ENCODE measurements around the gene RPL32. TPM values are rescaled to one million over a fixed set of nuclear protein-coding genes. Genes with fewer than 3 reads are reported as not detected.
A peak's percentile ranks its signal among the peaks of the same experiment; 100 is the strongest.
"Not testable (repeated sequence)": the region's sequence is repeated elsewhere in the genome, so short reads cannot be mapped to it uniquely, and the experiment has no call there.

The RPL32 gene
- 1,005 and 1,130 TPM in 2 replicates for total RNA-seq (2014; rRNA removed; shearing (Covaris generic); ENCODE audit: low replicate concordance)

- peak; percentile 88 for DNase-seq (ENCODE audit: low read depth)
- in situ Hi-C loops (cut with HindIII; ENCODE audit: low pct_unique_long_range_greater_than_20kb, low sequenced_read_pairs) = no loop called here
Observed at GRCh38 chr3:12841149-12841969, at the start of gene RPL32. RPL32 (minus strand) TSS chr3:12841565; CDS start chr3:12840237, 1,328 bp downstream.

- in situ Hi-C loops (cut with HindIII; ENCODE audit: low pct_unique_long_range_greater_than_20kb, low sequenced_read_pairs) = no loop called here
- no peak for DNase-seq (ENCODE audit: low read depth)
Observed at GRCh38 chr3:12890610-12891390, 49.4 kb upstream of the RPL32 start.

- in situ Hi-C loops (cut with HindIII; ENCODE audit: low pct_unique_long_range_greater_than_20kb, low sequenced_read_pairs) = no loop called here
- no peak for DNase-seq (ENCODE audit: low read depth)
Observed at GRCh38 chr3:12886736-12887135, 45.4 kb upstream of the RPL32 start.

DNA sequence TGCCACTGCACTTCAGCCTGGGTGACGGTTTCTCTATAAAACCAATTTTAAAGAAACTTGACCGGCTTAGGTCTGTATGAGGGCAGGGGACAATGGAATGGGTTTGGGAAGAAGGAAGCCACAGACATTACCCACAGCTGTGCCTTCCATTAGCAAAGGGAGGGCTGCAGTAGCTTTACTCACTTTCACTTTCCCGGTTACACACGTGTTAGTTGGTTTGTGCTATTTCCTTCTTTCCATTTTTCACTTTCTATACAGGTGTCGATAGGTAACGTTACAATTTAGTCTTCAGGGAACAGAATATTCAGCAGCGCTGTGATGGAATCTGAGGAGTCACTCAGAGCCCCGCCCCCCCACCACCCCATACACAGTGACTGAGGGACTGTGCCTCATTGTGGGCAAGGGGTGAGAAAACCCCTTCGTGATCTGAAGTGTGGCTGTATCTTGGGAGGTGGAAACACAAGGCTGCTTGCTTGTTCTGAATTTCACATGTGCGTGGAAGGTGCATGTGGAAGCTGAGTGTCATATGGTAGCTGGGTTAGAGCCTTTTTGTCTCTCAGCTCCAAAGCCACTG, 44.8 kb upstream of the RPL32 start:
- in situ Hi-C loops (cut with HindIII; ENCODE audit: low pct_unique_long_range_greater_than_20kb, low sequenced_read_pairs) = no loop called here
- no peak for DNase-seq (ENCODE audit: low read depth)

- in situ Hi-C loops (cut with HindIII; ENCODE audit: low pct_unique_long_range_greater_than_20kb, low sequenced_read_pairs) = no loop called here
- no peak for DNase-seq (ENCODE audit: low read depth)
Observed at GRCh38 chr3:12885583-12885930, 44.2 kb upstream of the RPL32 start.

DNA sequence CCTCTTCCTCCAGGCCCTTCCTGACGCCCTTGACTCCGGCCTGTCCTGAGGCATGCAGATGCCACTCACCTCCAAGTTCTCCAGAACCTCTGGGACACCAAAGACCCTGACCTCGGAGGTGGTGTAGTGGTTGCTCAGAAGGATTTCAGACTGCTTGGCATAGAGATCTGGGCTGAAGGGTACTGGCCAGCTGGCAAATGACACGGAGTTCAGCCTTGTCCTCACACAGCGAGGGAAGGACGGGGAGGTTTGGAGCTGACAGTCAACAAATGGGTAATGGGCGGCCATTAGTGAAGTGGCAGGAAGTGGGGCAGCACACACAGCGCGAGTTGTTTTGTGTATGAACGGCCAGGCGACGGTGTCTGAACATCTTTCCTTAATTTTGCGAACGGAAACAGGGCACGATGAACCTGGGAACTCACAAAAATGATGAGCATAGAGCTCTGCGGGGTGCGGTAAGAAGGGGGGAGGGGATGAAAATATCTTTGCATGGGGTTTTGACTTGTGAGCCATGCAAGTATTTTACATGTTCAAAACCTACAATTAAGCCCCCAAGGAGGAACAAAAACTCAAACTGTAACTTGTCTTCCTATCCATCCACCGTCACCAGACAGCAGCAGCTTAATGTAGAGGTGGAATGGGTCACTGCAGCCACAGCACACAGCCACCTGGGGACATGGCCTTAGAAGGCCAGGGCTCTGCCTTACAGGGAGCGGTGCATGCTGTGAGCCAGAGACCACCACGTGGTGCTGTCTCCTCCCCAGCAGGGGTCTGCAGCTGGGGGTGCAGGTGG, 43.6 kb upstream of the RPL32 start:
- in situ Hi-C loops (cut with HindIII; ENCODE audit: low pct_unique_long_range_greater_than_20kb, low sequenced_read_pairs) = no loop called here
- DNase-seq (ENCODE audit: low read depth) = no peak

- in situ Hi-C loops (cut with HindIII; ENCODE audit: low pct_unique_long_range_greater_than_20kb, low sequenced_read_pairs) = no loop called here
- no peak for DNase-seq (ENCODE audit: low read depth)
Observed at GRCh38 chr3:12884186-12884680, 42.9 kb upstream of the RPL32 start.

DNA sequence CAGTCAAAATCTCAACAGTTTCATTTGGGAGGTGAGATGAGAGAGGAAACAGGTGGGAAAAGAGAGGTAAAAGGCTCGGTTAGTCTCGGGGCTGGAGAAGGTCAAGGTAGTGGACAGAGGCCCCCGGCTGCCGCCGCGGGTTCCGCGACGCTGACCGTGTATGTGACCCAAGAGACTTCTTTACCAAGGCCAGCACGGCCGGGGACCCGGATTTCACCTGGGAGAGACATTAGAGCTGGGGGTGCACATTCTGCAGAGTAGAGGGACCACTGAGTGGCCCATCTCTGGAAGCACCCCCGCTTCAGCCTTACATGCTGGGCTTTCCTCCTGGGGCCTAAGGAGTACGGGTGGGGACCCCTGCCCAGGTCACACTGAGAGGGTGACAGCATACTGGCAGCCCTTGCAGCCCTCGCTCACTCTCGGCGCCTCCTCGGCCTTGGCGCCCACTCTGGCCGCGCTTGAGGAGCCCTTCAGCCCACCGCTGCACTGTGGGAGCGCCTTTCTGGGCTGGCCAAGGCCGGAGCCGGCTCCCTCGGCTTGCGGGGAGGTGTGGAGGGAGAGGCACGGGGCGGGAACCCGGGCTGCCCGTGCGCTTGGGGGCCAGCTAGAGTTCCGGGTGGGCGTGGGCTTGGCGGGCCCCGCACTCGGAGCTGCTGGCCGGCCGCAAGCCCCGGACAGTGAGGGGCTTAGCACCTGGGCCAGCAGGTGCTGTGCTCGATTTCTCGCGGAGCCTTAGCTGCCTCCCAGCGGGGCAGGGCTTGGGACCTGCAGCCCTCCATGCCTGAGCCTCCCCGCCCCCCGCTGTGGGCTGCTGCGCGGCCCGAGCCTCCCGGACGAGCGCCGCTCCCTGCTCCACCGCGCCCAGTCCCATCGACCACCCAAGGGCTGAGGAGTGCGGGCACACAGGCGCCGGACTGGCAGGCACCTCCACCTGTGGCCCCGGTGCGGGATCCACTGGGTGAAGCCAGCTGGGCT, 41.3 kb upstream of the RPL32 start:
- in situ Hi-C loops (cut with HindIII; ENCODE audit: low pct_unique_long_range_greater_than_20kb, low sequenced_read_pairs) = no loop called here
- DNase-seq (ENCODE audit: low read depth) = no peak

- in situ Hi-C loops (cut with HindIII; ENCODE audit: low pct_unique_long_range_greater_than_20kb, low sequenced_read_pairs); DNase-seq (ENCODE audit: low read depth): not testable (repeated sequence)
Observed at GRCh38 chr3:12881858-12882257, 40.5 kb upstream of the RPL32 start.

- in situ Hi-C loops (cut with HindIII; ENCODE audit: low pct_unique_long_range_greater_than_20kb, low sequenced_read_pairs) = no loop called here
- no peak for DNase-seq (ENCODE audit: low read depth)
Observed at GRCh38 chr3:12879191-12879815, 37.9 kb upstream of the RPL32 start.

GRCh38 chr3:12878758-12879157, 37.4 kb upstream of the RPL32 start:
- in situ Hi-C loops (cut with HindIII; ENCODE audit: low pct_unique_long_range_greater_than_20kb, low sequenced_read_pairs); DNase-seq (ENCODE audit: low read depth): not testable (repeated sequence)

DNA sequence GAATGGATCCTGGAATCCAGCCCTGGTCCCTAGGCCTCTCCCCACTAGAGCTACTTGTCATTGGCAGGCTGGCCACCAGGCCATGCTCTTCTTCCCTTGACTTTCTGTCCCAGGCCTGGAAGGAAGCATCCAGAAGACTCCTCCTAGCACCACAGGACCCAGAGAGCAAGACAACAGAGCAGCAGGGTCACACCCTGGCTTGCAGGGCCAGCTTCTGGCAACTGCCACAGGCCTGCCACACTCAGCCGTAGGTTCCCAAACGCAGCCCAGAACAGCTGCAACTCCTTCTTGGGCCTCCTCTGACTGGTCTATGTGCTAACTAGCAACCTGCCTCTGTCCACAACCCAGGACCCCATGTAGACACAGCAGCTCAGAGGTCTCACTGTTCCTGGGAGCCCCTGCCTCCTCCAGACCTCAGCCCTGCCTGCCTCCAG, 36.8 kb upstream of the RPL32 start:
- in situ Hi-C loops (cut with HindIII; ENCODE audit: low pct_unique_long_range_greater_than_20kb, low sequenced_read_pairs) = no loop called here
- no peak for DNase-seq (ENCODE audit: low read depth)

DNA sequence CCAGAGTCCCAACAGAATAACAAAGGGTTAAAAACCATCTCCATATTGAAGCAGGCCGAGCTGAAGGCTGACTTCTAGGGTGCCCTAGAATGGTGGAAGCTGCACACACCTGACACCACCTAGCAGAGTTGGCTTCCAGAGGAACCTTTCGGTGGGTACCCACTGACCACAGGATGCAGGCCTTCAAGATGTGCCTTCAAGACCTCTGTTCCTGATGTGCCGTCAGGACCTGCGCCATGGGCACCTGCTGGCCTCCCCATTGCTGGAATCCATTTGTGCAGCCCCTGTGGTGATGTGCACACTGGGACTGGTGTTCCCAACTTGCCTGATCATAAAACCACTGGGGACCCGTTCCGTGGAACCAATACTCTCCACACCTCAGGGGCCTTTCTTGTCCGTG, 35.7 kb upstream of the RPL32 start:
- in situ Hi-C loops (cut with HindIII; ENCODE audit: low pct_unique_long_range_greater_than_20kb, low sequenced_read_pairs) = no loop called here

GRCh38 chr3:12875857-12876836, 34.8 kb upstream of the RPL32 start:
- DNase-seq (ENCODE audit: low read depth) = no peak

More for the DNA sequence above, 35.7 kb upstream of the RPL32 start:
- no peak for DNase-seq (ENCODE audit: low read depth)

DNA sequence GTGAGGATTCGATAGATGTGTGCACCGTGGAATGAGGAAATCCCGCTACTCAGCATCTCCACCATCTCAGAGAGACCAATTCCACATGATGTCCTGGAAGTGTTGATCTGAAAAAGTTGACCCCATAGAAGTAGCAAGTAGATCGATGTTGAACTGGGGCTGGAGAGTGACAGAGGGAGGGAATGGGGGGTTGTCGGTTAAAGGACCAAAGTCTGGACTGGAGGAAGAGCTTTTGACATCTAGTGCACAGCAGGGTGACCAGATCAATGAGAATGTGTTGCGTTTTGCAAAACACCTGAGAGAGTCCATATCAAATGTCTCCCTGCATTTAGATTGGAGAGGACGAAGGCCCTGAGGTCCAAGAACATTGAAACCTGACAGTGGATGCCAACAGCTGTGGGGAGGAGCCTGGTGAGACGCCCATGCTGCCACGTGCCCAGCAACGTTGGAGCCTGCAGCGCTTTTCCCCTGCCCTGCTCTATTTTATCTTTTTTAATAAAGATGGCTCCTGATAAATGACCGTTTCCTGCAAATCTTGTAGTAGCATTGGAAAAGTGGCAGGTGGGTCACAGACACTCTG, 30.1 kb upstream of the RPL32 start:
- DNase-seq (ENCODE audit: low read depth) = no peak
- in situ Hi-C loops (cut with HindIII; ENCODE audit: low pct_unique_long_range_greater_than_20kb, low sequenced_read_pairs) = no loop called here

More at GRCh38 chr3:12875857-12876836, 34.8 kb upstream of the RPL32 start:
- in situ Hi-C loops (cut with HindIII; ENCODE audit: low pct_unique_long_range_greater_than_20kb, low sequenced_read_pairs) = no loop called here
